Activated CD8-positive, alpha-beta memory T cell treated with anti-CD3 and anti-CD28 coated beads for 4 hours (primary cell): ENCODE measurements around the gene PLA2G4D.

Experiments
- DNase-seq, 2 donors: peaks; one replicate each; pipeline ENCODE4 v3.0.0-alpha.2; 2020; ENCODE audit warnings: low read depth in 2 of 2

The PLA2G4D gene

GRCh38 chr15:42072141-42072685 lies 22.1 kb downstream of the PLA2G4D start:
- no peak for DNase-seq

GRCh38 chr15:42071717-42072116 lies 22.6 kb downstream of the PLA2G4D start:
- no peak for DNase-seq

- DNase-seq = no peak
Observed at GRCh38 chr15:42070976-42071350, 23.4 kb downstream of the PLA2G4D start.

GRCh38 chr15:42070279-42070975 lies 23.9 kb downstream of the PLA2G4D start:
- no peak for DNase-seq

- no peak for DNase-seq
Observed at GRCh38 chr15:42069496-42070278, 24.7 kb downstream of the PLA2G4D start.

GRCh38 chr15:42069025-42069424 lies 25.3 kb downstream of the PLA2G4D start:
- no peak for DNase-seq

- no peak for DNase-seq
Observed at GRCh38 chr15:42068601-42069000, 25.8 kb downstream of the PLA2G4D start.

- no peak for DNase-seq
Observed at GRCh38 chr15:42066764-42067415, 27.5 kb downstream of the PLA2G4D start.

GRCh38 chr15:42065468-42065867 lies 28.9 kb downstream of the PLA2G4D start:
- no peak for DNase-seq

GRCh38 chr15:42065033-42065432 lies 29.3 kb downstream of the PLA2G4D start:
- DNase-seq = no peak

- DNase-seq = no peak
Observed at GRCh38 chr15:42064271-42064670, 30.1 kb downstream of the PLA2G4D start.

GRCh38 chr15:42063122-42063848 lies 31.1 kb downstream of the PLA2G4D start:
- DNase-seq = no peak

GRCh38 chr15:42062284-42062806 lies 32.0 kb downstream of the PLA2G4D start:
- no peak for DNase-seq

- no peak for DNase-seq
Observed at GRCh38 chr15:42060797-42061196, 33.6 kb downstream of the PLA2G4D start.

- DNase-seq = no peak
Observed at GRCh38 chr15:42060477-42060763, 33.9 kb downstream of the PLA2G4D start.

GRCh38 chr15:42059661-42060476 lies 34.5 kb downstream of the PLA2G4D start:
- DNase-seq = peak; percentile 39 to 46

- DNase-seq = no peak
Observed at GRCh38 chr15:42058791-42059190, 35.6 kb downstream of the PLA2G4D start.

GRCh38 chr15:42057799-42058646 lies 36.3 kb downstream of the PLA2G4D start:
- no peak for DNase-seq

- peak in 1 of 2 donors; percentile 16 for DNase-seq
Observed at GRCh38 chr15:42056934-42057798, 37.2 kb downstream of the PLA2G4D start.
